ENCODE data around the gene XRN2.

The XRN2 gene, protein sequence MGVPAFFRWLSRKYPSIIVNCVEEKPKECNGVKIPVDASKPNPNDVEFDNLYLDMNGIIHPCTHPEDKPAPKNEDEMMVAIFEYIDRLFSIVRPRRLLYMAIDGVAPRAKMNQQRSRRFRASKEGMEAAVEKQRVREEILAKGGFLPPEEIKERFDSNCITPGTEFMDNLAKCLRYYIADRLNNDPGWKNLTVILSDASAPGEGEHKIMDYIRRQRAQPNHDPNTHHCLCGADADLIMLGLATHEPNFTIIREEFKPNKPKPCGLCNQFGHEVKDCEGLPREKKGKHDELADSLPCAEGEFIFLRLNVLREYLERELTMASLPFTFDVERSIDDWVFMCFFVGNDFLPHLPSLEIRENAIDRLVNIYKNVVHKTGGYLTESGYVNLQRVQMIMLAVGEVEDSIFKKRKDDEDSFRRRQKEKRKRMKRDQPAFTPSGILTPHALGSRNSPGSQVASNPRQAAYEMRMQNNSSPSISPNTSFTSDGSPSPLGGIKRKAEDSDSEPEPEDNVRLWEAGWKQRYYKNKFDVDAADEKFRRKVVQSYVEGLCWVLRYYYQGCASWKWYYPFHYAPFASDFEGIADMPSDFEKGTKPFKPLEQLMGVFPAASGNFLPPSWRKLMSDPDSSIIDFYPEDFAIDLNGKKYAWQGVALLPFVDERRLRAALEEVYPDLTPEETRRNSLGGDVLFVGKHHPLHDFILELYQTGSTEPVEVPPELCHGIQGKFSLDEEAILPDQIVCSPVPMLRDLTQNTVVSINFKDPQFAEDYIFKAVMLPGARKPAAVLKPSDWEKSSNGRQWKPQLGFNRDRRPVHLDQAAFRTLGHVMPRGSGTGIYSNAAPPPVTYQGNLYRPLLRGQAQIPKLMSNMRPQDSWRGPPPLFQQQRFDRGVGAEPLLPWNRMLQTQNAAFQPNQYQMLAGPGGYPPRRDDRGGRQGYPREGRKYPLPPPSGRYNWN

GRCh38 chr20:21303061-21303871 is at the start of gene XRN2:
Gene XRN2, plus strand, starts transcription at chr20:21303331. Its CDS starts 68 bp downstream, at chr20:21303399.
- DNase-seq = peak; percentile 97

- no peak for DNase-seq
These were observed 45.9 kb upstream of the XRN2 start for GRCh38 chr20:21257192-21257591.

DNA sequence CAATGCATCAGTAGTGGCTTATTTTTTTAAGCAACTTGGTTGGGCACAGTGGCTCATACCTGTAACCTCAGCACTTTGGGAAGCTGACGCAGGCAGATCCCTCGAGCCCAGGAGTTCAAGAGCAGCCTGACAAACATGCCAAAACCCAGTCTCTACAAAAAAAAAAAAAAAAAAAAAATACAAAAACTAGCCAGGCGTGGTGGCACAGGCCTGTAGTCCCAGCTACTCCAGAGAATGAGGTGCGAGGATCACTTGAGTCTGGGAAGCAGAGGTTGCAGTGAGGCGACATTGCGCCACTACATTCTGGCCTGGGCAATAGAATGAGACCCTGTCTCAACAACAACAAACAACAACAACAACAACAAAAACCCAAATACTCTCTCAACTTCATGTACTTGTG is 44.7 kb upstream of the XRN2 start:
- no peak for DNase-seq

DNA sequence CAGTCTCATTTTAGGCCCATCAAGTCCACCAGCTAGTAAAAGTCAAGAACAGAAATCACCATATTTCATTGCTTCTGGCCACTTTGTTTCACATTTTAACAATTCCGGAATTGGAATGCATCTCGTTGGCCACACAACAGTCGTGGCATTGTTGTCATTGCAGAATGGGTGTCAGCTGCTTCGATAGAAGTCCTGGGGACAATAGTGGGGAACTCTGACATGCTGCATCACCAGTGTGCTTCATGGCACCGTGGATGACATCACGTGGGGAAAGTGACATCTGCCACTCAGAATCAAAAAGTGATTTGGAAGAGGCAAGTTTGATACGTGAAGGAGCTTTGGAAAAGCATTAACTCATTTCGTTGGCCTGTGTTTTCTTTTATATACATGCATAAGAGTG is 43.8 kb upstream of the XRN2 start:
- DNase-seq = no peak

GRCh38 chr20:21262812-21263211 is 40.3 kb upstream of the XRN2 start:
- peak; percentile 28 for DNase-seq

DNA sequence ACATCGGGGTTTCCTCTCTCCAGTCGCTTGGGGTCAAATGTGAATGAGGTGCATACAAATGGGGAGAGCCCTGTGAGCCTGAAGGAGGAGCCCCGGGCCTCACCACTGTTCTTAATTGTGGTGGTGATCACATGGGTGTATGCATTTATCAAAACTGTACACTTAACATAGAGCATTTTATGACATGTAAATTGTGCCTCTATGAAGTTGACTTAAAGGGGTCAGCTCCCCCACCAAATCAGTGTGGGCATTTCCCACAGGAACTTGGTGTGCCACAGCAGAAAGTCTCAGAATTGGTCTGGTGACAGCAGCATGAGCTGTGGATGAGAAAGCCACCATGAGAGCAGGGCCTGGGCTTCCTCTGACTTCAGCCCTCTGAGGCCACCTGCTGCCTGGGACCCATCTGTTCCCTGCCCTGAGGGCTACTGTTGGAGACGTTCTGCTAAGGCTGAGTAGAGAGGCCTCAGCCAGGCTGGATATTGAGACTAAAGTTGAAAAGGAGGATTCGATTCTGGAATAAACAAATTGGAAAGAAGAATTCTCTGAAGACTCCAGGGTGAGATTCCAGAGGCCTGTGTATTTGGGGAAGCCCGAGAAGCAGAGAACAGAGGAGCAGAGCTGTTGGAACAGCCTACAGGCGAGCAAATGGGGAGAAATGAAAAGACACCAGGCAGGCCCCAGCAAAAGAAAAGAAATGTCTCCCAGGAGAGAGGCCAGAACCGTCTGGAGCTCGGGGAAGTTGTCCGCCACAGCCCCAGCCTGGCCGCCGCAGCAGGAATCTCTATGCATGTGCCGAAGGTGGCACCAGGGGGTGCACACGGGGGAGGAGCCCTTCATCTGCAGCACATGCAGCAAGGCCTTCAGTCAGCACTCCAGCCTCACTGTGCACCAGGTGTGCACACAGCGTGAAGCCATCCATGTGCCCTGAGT is 37.6 kb upstream of the XRN2 start:
- DNase-seq = no peak

- DNase-seq = no peak
These were observed 37.0 kb upstream of the XRN2 start for GRCh38 chr20:21266191-21266536.

- no peak for DNase-seq
These were observed 33.4 kb upstream of the XRN2 start for GRCh38 chr20:21269772-21270171.

DNA sequence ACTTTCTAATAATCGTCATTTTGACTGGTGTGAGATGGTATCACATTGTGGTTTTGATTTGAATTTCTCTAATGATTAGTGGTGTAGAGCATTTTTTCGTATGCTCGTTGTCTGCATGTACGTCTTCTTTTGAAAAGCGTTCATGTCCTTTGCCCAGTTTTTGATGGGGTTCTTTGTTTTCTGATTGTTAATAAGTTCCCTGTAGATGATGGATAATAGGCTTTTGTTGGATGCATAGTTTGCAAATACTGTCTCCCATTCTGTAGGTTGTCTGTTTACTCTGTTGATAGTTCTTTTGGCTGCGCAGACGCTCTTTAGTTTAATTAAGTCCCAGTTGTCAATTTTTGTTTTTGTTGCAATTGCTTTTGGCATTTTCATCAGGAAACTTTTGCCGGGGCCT is 32.3 kb upstream of the XRN2 start:
- no peak for DNase-seq

- no peak for DNase-seq
These were observed 30.9 kb upstream of the XRN2 start for GRCh38 chr20:21272279-21272678.

DNA sequence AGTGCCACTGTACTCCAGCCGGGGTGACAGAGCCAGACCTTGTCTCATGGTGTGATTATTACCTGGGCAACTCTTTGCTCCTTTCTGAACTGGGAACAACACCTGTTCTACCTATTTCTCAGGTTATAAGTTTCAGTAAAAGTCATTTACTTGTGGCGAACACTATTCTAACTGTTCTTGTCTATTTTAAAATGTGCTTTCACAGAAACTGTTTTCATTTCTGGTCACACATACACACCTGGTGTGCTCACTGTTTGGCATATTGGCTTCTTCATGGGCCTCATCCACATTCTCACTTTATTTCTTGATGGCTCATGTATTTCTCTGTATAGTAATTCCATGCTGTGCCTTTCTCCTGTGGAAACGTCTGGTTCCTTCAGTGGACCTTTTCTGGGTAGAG is 30.5 kb upstream of the XRN2 start:
- DNase-seq = no peak

GRCh38 chr20:21273755-21274386 is 29.3 kb upstream of the XRN2 start:
- no peak for DNase-seq

GRCh38 chr20:21278829-21279228 is 24.3 kb upstream of the XRN2 start:
- no peak for DNase-seq

DNA sequence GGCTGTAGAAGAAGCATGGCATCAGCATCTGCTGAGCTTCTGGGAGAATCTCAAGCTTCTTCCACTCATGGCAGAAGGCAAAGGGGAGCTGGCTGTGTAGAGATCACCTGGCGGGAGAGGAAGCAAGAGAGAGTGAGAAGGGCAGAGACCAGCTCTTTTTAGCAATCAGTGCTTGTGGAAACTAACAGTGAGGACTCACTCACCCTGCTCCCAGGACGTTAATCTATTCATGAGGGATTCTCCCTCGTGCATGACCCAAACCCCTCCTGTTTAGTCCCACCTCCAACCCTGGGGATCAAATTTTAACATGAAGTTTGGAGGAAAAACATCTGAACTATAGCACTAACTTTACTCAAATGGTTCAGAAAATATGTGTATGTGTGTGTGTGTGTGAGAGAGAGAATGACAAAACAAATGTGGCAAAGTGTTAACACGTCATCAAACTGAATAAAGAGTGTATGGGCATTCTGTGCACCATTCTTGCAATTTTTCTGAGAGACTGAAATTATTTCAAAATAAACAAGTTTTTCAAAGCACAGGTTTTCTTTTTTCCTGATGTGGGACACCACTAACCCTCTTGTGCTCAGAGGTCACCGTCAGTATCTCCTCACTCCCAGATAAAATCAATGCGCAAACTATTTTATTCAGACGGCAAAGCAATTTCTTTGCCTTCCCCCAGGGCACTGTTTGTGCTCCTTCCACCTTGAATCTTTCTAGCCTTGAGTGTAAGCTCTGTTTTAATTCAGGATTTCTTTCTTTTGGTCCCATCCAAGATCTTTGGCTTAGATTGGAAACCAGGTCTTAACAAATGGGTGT is 23.2 kb upstream of the XRN2 start:
- DNase-seq = no peak

GRCh38 chr20:21280522-21281016 is 22.6 kb upstream of the XRN2 start:
- DNase-seq = no peak

DNA sequence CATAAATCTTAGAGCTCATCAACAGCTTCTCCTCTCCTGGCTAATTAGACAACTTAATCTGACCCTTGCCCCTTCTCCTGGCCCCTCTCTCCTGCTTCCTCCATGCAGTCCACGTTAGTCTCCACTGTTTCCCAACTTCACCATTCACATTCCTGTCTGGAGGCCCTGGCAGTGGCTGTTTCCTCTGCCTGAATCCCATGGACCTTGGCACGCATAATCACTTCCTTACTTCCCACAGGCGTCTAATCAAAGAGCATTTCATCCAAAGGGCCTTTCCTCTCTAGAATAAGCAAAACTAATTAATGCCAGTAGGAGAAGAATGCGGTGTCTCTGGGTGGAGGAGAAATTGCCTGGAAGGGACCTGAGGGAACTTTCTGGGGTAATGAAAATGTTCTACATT is 16.4 kb upstream of the XRN2 start:
- no peak for DNase-seq

DNA sequence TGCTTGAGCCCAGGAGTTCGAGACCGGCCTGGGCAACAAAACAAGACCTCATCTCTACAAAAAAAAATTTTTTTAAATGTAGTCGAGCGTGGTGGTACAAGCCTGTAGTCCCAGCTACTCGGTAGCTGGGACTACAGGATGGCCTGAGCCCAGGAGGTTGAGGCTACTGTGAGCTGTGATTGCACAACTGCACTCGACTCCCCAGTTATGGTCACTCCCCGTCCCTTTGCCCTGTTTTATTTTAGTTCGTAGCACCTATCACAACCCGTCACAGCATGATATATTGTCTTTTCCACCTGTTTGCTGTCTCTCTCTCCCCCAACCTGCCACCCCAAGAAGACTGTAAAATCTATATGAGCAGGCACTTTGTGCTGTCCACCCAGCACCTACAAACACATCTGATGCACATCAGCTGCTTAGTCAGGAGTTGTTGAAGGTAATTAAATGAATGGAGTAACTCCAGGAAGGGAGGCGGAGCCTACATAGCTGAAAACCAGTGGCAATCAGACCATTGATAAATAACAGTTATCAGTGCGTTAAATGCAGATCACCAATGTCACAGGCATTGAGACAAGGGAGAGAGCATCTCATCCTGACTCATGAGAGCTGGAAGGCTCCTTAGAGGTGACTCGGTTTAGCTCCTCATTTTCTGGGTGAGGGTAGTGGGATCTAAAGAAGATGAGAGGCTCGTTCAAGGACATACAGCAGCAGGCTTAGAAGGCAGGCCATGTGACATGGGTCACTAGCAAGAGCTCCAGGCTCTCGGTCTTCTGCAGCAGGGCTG is 14.4 kb upstream of the XRN2 start:
- DNase-seq = no peak

- DNase-seq = no peak
These were observed 13.5 kb upstream of the XRN2 start for GRCh38 chr20:21289651-21290050.

- no peak for DNase-seq
These were observed 12.1 kb upstream of the XRN2 start for GRCh38 chr20:21291026-21291425.

GRCh38 chr20:21294755-21295154 is 8.4 kb upstream of the XRN2 start:
- DNase-seq = no peak

Measured in right hindlimb (tissue), 1 donor.